IPS DF 6.9 (cell line): ENCODE results near the gene CCNO.

ENCODE experiments used
- DNase-seq: peaks from one replicate; pipeline ENCODE4 v3.0.0-alpha.2; 2013; ENCODE audit warnings: low read depth, low spot score
- H3K27ac ChIP-seq: one replicate; pipeline ENCODE4 v1.5.1; 2013; ENCODE audit warnings: low read length, control low read depth
- H3K27me3 ChIP-seq: 2 replicates; pipeline ENCODE4 v1.6.1; 2013; ENCODE audit warnings: mild to moderate bottlenecking, low read length; ENCODE audit not compliant: control insufficient read depth, insufficient read depth
- H3K36me3 ChIP-seq: 2 replicates; pipeline ENCODE4 v1.6.1; 2013; ENCODE audit warnings: low read length; ENCODE audit not compliant: control insufficient read depth, insufficient read depth
- H3K4me1 ChIP-seq: 2 replicates; pipeline ENCODE4 v1.6.1; 2013; ENCODE audit warnings: low read length; ENCODE audit not compliant: control insufficient read depth, insufficient read depth
- H3K4me3 ChIP-seq: 2 replicates; pipeline ENCODE4 v1.5.1; 2013; ENCODE audit warnings: mild to moderate bottlenecking, low read length
- H3K9me3 ChIP-seq: 2 replicates; pipeline ENCODE4 v1.6.1; 2013; ENCODE audit warnings: low read length, inconsistent platforms; ENCODE audit not compliant: control insufficient read depth, insufficient read depth
- WGBS: extraction: QIAGEN DNeasy Blood & Tissue Kit; methylation state at CpG from one replicate; pipeline ENCODE4 v1.1.7; 2013; ENCODE audit warnings: mixed read lengths, missing lambda C conversion rate; ENCODE audit not compliant: insufficient read length, insufficient coverage; 5-methylcytosine and 5-hydroxymethylcytosine counted together

CCNO gene

DNA sequence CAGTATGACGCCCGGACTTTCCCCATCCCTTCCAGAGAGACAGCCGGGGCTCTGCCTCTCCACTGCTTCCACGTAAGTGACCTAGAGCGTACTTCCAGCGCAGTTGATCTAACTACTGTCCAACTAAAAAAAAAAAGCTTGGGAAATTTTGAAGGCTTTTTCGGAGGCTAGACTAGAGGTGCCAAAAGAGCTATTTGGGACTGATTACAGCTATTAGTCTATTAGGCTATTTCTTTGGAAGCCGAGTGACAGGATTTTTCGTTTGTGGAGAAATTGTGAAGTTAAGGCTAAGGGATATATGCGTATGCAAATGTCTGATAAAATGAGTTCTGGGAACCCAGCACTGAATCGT is 1.5 kb downstream of the CCNO start:
- no peak for DNase-seq
- H3K27ac ChIP-seq: no peak overlapping the region
- H3K27me3 ChIP-seq: peaks cover 76% of the 10 kb centered on the region
- H3K4me3 ChIP-seq: no peak overlapping the region; the same call in 1 of the 2 replicates
- no peaks in the 10 kb centered on the region; the same call in 1 of the 2 replicates for H3K36me3 ChIP-seq
- H3K9me3 ChIP-seq: no peaks in the 10 kb centered on the region
- H3K4me1 ChIP-seq: peaks cover 6% of the 10 kb centered on the region
- WGBS: no CpG with 5 or more reads among the region's 11 CpGs

DNA sequence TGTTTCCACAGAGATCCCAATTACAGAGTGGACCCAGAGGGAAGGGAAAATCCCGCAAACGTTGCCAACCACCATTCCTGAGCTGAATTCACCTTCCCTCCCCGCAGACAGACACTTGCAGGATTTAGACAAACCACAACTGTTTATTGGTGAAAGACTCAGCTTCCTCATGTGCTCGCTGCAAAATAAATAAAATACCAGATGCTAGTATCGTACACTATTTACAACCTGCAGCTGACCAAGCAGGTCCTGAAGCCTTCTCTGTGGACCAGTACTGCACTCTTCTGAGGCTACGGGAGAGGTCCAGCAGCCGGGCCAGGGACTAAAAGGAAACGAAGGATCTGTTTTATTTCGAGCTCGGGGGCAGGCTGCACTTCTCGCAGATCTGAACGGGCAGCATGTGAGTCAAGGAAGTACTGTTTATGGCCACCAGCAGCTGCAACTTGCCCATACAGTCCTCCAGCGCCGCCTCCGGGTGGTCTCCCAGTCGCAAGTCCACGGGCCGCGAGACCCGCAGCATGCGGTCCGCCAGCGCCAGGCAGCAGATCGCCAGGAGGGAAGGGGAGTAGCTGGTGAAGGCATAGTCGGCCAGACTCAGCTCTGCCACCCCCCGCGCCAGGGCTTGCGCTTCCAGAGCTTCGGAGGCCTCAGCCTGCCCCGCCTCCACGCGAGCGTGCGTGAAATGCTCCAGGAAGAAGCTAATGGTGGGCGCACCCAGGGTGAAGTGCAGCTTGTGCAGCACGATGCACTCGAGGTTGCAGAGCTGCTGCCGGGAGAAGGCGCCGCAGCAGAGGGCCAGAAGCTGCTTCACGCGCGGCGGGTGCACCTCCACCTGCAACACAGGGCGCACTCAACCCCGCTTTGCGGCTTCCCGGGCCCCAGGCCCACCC is 2.1 kb downstream of the CCNO start:
- H3K4me3 ChIP-seq: peak overlapping the region; percentile 23; the same call in 1 of the 2 replicates
- DNase-seq: no peak
- H3K27ac ChIP-seq: no peak overlapping the region
- H3K36me3 ChIP-seq: no peaks in the 10 kb centered on the region; the same call in 1 of the 2 replicates
- no peaks in the 10 kb centered on the region for H3K9me3 ChIP-seq
- peaks cover 6% of the 10 kb centered on the region for H3K4me1 ChIP-seq
- WGBS: no CpG with 5 or more reads among the region's 48 CpGs
- peaks cover 81% of the 10 kb centered on the region for H3K27me3 ChIP-seq

DNA sequence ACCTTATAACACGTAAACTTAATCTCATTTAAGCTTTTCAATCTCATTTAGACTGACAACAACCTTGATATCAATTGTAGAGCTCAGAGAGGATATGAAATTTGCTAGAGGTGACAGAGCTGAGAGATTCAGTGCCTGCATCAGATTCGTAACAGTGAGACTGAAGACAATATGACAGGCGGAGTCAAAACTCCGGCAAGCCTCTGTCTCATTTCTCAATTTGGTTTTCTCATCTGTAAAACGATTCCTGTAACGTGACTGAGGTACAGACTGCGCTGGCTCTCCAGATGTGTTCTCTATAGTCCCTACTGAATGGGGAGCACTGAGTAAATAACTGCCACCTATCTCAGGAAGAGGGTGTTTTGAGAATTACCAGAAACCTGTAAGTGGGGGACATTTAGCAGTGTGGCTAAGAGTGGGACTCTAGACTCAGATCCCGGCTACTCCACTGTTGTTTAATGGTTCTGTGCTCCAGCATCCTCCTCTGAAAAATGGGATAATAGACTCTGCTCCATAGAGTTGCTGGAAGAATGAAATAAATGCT is 3.2 kb downstream of the CCNO start:
- Histone ChIP-seq H3K4me1 (peaks cover 6% of the 10 kb centered on the region), H3K36me3 (no peaks in the 10 kb centered on the region; the same call in 1 of the 2 replicates), H3K27me3 (peaks cover 87% of the 10 kb centered on the region), H3K9me3 (no peaks in the 10 kb centered on the region), H3K4me3 (no peak overlapping the region), H3K27ac (no peak overlapping the region)
- DNase-seq: no peak
- WGBS: 100% methylated on average over 1 of the region's 8 CpGs

DNA sequence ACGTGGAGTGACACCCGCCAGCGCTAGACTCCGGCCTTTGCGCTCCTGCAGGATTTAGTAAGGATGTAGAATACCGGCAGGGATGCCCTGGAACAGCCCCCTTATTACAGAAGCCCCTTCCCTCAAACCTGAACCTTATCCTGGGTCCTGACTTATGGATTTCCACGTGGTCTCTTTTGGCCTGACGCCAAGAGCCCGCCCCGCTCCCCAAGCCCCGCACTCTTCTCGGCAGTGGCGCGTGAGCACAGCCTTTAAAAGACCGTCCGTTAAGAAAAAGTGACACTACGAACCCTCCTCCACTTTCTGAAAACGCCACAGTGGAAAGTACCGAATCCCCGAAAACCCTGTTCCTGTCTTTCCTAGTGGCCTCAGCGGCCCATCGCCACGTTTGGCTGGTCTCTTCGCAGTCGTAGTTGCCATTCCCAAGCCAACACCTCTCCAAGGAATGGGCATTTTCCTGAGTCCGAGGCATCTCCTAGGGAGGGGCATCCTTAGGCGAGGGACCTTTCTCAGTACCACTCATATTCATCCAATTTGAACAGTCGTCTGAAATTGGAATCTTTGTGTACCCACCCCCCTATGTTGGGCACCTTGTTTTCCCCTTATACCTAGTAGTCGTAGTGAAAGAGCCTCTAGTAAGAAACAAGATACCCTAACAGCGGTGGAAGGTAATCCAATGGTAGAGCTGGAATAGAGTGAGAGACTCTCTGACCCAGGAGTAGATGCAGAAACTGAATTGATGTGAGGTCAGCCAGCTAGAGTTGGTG is 5.6 kb downstream of the CCNO start:
- no peak overlapping the region for H3K27ac ChIP-seq
- no CpG with 5 or more reads among the region's 30 CpGs for WGBS
- H3K4me3 ChIP-seq: peak overlapping the region; percentile 34; the same call in 1 of the 2 replicates
- DNase-seq: no peak
- H3K36me3 ChIP-seq: no peaks in the 10 kb centered on the region; the same call in 1 of the 2 replicates
- peaks cover 93% of the 10 kb centered on the region for H3K27me3 ChIP-seq
- peaks cover 8% of the 10 kb centered on the region for H3K4me1 ChIP-seq
- H3K9me3 ChIP-seq: no peaks in the 10 kb centered on the region

DNA sequence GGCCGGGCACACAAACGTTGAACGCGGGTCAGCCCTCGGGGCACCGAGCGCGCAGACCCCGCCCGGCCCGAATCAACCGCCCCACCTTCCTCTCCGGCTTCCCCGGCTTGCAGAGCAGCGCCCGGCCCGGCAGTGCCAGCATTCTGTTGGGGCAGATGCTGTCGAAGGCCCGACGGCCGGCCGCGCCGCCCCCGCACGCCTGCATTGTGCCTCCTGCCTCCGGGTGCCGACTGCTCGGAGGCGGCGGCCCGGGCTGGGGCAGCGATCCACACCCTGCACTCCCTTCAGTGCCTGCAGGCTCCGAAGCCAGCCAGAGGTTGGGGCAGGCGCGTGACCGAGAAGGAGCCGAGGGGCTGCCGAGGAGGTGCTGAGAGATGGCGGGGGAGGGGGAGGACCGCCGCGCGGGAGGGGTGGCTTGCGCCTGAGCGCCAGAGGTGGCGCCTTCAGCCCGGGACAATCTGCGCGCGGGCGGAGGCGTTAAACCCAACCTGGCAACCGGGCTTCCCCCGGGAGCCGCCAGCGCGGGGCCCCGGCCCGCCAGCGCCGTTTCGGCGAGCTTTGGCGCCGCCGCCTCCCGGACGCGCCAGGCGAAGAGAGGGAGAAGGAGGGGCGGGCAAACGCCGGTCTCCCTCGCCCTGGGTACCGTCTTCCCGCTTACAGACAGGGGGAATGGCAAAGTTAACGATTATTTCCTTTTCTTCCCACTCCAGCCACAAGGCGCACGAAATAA is 6.3 kb downstream of the CCNO start, which contains the start of gene MCIDAS:
Gene MCIDAS (minus strand): TSS at position 382 of the 730 bp plus-strand sequence. CDS start 177 bp downstream, at position 205.
- Histone ChIP-seq H3K9me3 (no peaks in the 10 kb centered on the region), H3K4me3 (peak within 1 kb of the TSS; percentile 34; the same call in 1 of the 2 replicates), H3K27me3 (peaks cover 93% of the 10 kb centered on the region), H3K36me3 (no peaks in the 10 kb centered on the region; the same call in 1 of the 2 replicates), H3K27ac (no peak within 1 kb of the TSS), H3K4me1 (peaks cover 9% of the 10 kb centered on the region)
- no CpG with 5 or more reads among the region's 80 CpGs for WGBS
- DNase-seq: no peak

DNA sequence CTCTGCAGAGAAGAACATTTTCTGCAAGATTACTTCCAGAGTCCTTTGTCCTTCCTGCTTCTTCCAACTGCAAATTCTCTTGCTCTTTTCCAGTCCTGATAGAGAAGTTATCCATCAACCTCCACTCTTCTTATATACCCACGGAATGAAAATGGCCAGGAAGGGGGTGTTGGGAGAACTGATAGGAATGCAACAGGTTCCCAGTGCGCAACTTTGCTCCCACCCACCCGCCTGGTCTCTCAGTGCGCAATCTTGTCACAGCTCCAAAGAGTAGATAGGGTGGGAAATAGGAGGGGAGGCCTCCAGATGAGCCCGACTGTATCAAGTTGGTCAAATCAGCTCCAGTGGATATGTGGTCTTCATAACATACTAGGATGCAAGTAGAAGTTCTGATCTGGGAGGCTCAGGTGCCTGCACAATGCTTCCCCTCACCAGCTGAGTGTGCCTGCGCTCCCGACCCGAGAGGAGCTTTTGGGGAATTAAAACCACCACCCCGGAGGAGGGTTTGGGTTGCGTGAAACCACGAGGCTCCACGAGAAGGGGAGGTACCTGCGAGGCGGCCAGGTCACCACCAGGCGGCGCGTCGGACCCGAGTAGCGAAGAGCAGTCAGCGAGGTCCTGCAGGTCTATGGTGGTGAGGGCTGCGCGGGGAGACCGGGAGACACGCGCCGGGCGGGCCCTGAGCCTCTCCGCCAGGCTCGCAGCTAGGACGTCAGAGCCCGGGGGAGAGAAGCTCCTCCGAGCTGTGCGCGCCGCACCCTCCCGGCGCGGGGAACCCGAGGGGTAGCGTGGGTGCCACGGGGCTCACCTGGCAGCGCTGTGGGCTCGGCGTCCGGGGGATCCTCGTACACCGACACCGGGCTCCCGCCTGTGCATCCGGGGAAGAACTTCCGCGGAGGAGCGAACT is 7.1 kb downstream of the CCNO start:
- Histone ChIP-seq H3K27me3 (peaks cover 93% of the 10 kb centered on the region), H3K4me1 (peaks cover 5% of the 10 kb centered on the region), H3K27ac (no peak overlapping the region), H3K9me3 (no peaks in the 10 kb centered on the region), H3K36me3 (no peaks in the 10 kb centered on the region; the same call in 1 of the 2 replicates), H3K4me3 (peak overlapping the region; percentile 34; the same call in 1 of the 2 replicates)
- no peak for DNase-seq
- no CpG with 5 or more reads among the region's 54 CpGs for WGBS

DNA sequence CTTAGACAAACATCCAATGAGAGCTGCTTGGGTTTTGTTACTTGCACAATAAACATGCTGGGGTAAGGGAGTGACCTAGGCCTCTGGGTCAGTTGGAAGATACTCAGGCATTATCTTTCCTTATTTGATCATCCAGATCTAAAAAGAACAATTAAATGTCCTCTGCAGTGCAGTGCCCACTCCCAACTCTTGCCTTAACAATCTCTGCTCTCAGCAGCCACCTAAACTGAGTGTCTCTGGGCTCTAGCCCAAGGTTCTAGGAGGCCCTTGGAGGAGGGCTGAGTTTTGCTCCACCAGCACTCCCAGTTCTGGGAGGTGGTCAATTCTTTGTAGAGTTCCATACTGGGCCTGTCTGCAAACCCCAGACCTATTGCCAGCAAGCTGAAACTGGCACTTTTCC is 8.1 kb downstream of the CCNO start:
- peaks cover 4% of the 10 kb centered on the region; the same call in 1 of the 2 replicates for H3K4me1 ChIP-seq
- no peak overlapping the region for H3K27ac ChIP-seq
- H3K9me3 ChIP-seq: no peaks in the 10 kb centered on the region
- DNase-seq: no peak
- peaks cover 88% of the 10 kb centered on the region for H3K27me3 ChIP-seq
- H3K36me3 ChIP-seq: no peaks in the 10 kb centered on the region
- H3K4me3 ChIP-seq: no peak overlapping the region

DNA sequence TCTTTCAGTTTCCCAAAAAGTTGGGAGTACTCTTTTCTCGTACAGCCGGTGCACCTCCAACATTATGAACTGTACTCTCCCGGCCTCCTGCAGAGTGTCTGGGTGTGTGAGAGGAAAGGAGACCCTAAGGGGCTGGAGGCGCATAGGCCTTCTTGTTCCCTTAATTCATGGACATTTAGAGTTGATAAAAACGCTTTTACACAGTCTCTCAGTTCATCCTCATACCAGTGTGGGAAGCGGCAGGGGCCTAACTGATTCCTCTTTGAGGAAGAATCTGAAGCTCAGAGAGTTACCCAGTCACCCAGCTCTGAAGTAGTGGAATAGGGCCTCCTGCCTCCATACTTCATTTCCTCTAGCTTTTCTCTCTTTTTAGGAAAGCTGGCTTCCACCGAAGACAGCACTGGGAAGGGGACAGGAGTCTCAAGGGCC is 9.6 kb downstream of the CCNO start:
- DNase-seq: no peak
- Histone ChIP-seq H3K36me3 (no peaks in the 10 kb centered on the region), H3K9me3 (no peaks in the 10 kb centered on the region), H3K27me3 (peaks cover 78% of the 10 kb centered on the region), H3K4me1 (peaks cover 4% of the 10 kb centered on the region; the same call in 1 of the 2 replicates), H3K27ac (no peak overlapping the region), H3K4me3 (no peak overlapping the region)
- WGBS: no CpG with 5 or more reads among the region's 7 CpGs
